Keratinocyte (primary cell): ENCODE measurements around the gene DLG5. TPM values are rescaled to one million over a fixed set of nuclear protein-coding genes. Genes with fewer than 3 reads are reported as not detected.

ENCODE experiments used
- DNase-seq: peaks from one replicate; pipeline ENCODE4 v3.0.0-alpha.2; 2011; ENCODE audit warnings: low read depth, missing footprints, low spot score
- FAIRE-seq: peaks from 2 replicates; lab custom pipeline; 2011; peaks lifted over from hg19 to GRCh38; lab: Jason Lieb, UNC
- H2AFZ ChIP-seq: 2 replicates; pipeline ENCODE4 v1.6.0; 2012; ENCODE audit warnings: low read length, control low read depth, inconsistent platforms; ENCODE audit not compliant: control insufficient read depth
- H3K27ac ChIP-seq: 2 replicates; pipeline ENCODE4 v1.5.1; 2011; ENCODE audit warnings: low read length; ENCODE audit not compliant: control insufficient read depth, insufficient read depth
- H3K27me3 ChIP-seq: 3 replicates; pipeline ENCODE4 v1.6.0; 2011; ENCODE audit warnings: low read length; ENCODE audit not compliant: control insufficient read depth, insufficient read depth; ENCODE audit errors: extremely low read depth
- H3K36me3 ChIP-seq, 2 experiments: 2 replicates in 1 of 2; 3 replicates in 1 of 2; pipeline ENCODE4 v1.5.1; 2011; ENCODE audit warnings: low read length in 2 of 2, mild to moderate bottlenecking in 1 of 2; ENCODE audit not compliant: control insufficient read depth in 2 of 2, insufficient read depth in 2 of 2; ENCODE audit errors: extremely low read depth in 1 of 2
- H3K4me1 ChIP-seq: 3 replicates; pipeline ENCODE4 v1.5.1; 2011; ENCODE audit warnings: low read length; ENCODE audit not compliant: control insufficient read depth, insufficient read depth; ENCODE audit errors: extremely low read depth
- H3K4me2 ChIP-seq: 3 replicates; pipeline ENCODE4 v1.6.0; 2011; ENCODE audit warnings: low read depth, low read length; ENCODE audit not compliant: control insufficient read depth, insufficient read depth; ENCODE audit errors: extremely low read depth
- H3K4me3 ChIP-seq, 3 experiments: fragments of 200-600 bp in 1 of 3; sonication (generic) in 1 of 3; 2 replicates in 2 of 3; 3 replicates in 1 of 3; pipeline ENCODE4 v1.5.1; 2011 to 2016; ENCODE audit warnings: low read length in 3 of 3, mild to moderate bottlenecking in 3 of 3, control low read depth in 2 of 3, inconsistent platforms in 1 of 3, low read depth in 1 of 3, mixed read lengths in 1 of 3, mixed run types in 1 of 3, moderate library complexity in 1 of 3; ENCODE audit not compliant: control insufficient read depth in 2 of 3, insufficient read depth in 2 of 3; ENCODE audit errors: extremely low read depth in 1 of 3
- H3K79me2 ChIP-seq: 2 replicates; pipeline ENCODE4 v1.6.0; 2012; ENCODE audit warnings: low read length; ENCODE audit not compliant: control insufficient read depth, insufficient read depth
- H3K9ac ChIP-seq: 3 replicates; pipeline ENCODE4 v1.6.0; 2011; ENCODE audit warnings: low read length; ENCODE audit not compliant: control insufficient read depth, insufficient read depth; ENCODE audit errors: extremely low read depth
- H3K9me1 ChIP-seq: 3 replicates; pipeline ENCODE4 v1.6.0; 2011; ENCODE audit warnings: low read length; ENCODE audit not compliant: control insufficient read depth, insufficient read depth; ENCODE audit errors: extremely low read depth
- H3K9me3 ChIP-seq: 2 replicates; pipeline ENCODE4 v1.5.1; 2012; ENCODE audit warnings: low read depth, low read length; ENCODE audit not compliant: control insufficient read depth
- H4K20me1 ChIP-seq: 3 replicates; pipeline ENCODE4 v1.6.0; 2011; ENCODE audit warnings: low read length; ENCODE audit not compliant: control insufficient read depth, insufficient read depth; ENCODE audit errors: extremely low read depth
- EZH2 ChIP-seq: IDR thresholded peaks from one replicate; pipeline ENCODE4 v1.6.1; 2012; ENCODE audit warnings: inconsistent platforms, mild to moderate bottlenecking, low read length, moderate library complexity
- dilution Hi-C: fragments of 300-500 bp; cut with MboI; formaldehyde crosslinking; loops from one replicate; pipeline ENCODE4 v1.7.0; 2020; ENCODE audit warnings: low sequenced_read_pairs; ENCODE audit not compliant: extremely low pct_ligation_motif_present
- polyA plus RNA-seq, 5 experiments: library from polyadenylated mRNA; depleted of rRNA in 3 of 5; stranded (reverse) in 3 of 5; stranded (forward) in 1 of 5; unstranded in 1 of 5; fragments of >200 nt; gene quantifications; 1 replicate in 1 of 5; 2 replicates in 3 of 5; 3 replicates in 1 of 5; pipeline versions ENCODE4 v1.2.1 to v1.2.3, GENCODE V29; 2011 to 2012; ENCODE audit warnings: missing spikeins in 2 of 5, low read depth in 1 of 5, low replicate concordance in 1 of 5
- TF ChIP-seq, protein P1 (sequence below), 3 experiments: IDR thresholded peaks in 1 of 3; conservative IDR thresholded peaks in 1 of 3; optimal IDR thresholded peaks in 1 of 3; 2 replicates in 2 of 3; 3 replicates in 1 of 3; pipeline versions ENCODE3 to v1.5.1; 2011; ENCODE audit warnings: low read length in 3 of 3, mild to moderate bottlenecking in 3 of 3, moderate library complexity in 2 of 3, control low read depth in 1 of 3, inconsistent platforms in 1 of 3; ENCODE audit not compliant: insufficient read depth in 2 of 3; ENCODE audit errors: extremely low read depth in 1 of 3

DLG5 gene
- polyA plus RNA-seq, 1 donor (not counting 4 experiments of a cell fraction or from before 2014, with no cell fraction given) = 17.2 TPM

DNA sequence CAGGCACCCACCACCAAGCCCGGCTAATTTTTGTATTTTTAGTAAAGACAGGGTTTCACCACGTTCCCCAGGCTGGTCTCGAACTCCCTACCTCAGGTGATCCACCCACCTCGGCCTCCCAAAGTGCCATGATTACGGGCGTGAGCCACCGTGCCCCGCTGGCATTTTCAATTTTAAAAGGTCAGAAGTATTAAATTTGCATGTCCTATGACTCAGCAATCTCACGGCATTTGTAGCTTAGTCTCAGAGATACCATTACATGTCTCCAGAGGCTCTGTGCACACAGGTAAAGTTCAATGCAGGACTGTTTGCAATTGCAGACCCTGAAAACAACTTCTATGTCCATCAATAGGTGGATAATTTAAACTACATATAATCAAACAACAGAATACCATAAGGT, 99.2 kb downstream of the DLG5 start:
- Histone ChIP-seq H3K27ac (no peak overlapping the region), H3K9me1 (no peaks in the 10 kb centered on the region), H3K27me3 (no peaks in the 10 kb centered on the region), H3K9me3 (no peaks in the 10 kb centered on the region), H3K9ac (no peak overlapping the region), H3K79me2 (no peaks in the 10 kb centered on the region), H4K20me1 (no peaks in the 10 kb centered on the region), H3K4me3 (no peak overlapping the region), H3K36me3 (peaks cover 27 to 46% of the 10 kb centered on the region in 2 experiments), H3K4me1 (no peaks in the 10 kb centered on the region), H3K4me2 (no peak overlapping the region), H2AFZ (no peak overlapping the region)
- dilution Hi-C loops = no loop called here
- FAIRE-seq (no peak), DNase-seq (no peak)
- TF ChIP-seq EZH2 = no peak
- TF ChIP-seq, protein P1, sequence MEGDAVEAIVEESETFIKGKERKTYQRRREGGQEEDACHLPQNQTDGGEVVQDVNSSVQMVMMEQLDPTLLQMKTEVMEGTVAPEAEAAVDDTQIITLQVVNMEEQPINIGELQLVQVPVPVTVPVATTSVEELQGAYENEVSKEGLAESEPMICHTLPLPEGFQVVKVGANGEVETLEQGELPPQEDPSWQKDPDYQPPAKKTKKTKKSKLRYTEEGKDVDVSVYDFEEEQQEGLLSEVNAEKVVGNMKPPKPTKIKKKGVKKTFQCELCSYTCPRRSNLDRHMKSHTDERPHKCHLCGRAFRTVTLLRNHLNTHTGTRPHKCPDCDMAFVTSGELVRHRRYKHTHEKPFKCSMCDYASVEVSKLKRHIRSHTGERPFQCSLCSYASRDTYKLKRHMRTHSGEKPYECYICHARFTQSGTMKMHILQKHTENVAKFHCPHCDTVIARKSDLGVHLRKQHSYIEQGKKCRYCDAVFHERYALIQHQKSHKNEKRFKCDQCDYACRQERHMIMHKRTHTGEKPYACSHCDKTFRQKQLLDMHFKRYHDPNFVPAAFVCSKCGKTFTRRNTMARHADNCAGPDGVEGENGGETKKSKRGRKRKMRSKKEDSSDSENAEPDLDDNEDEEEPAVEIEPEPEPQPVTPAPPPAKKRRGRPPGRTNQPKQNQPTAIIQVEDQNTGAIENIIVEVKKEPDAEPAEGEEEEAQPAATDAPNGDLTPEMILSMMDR (optimal IDR thresholded peaks at IDR 0.05 in 1 of 3, IDR thresholded peaks at IDR 0.05 in 1 of 3, conservative IDR thresholded peaks at IDR 0.05 in 1 of 3; ENCODE audit: extremely low read depth in 1 of 3, insufficient read depth in 2 of 3, low read length in 3 of 3) = no peak

DNA sequence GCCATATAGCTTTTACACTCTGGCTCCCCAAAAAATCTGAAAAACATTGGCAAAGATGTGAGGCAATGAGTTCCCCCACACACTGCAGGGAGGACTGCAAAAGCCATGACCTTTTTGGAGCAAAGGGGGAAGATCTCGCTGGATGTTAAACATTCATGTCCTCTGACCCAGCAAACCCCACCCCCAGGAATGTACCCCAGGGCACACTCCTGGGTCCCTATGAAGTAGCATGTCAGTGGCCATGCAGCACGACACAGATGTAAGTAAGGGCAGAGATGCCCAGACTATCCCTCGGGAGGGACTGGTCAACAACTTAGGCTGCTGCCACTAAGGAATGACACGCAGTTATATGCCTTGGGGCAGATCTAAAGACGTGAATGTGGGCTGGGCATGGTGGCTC, 100.6 kb downstream of the DLG5 start:
- H4K20me1 ChIP-seq = no peaks in the 10 kb centered on the region
- no peak overlapping the region for H3K27ac ChIP-seq
- TF ChIP-seq, protein P1 (optimal IDR thresholded peaks at IDR 0.05 in 1 of 3, IDR thresholded peaks at IDR 0.05 in 1 of 3, conservative IDR thresholded peaks at IDR 0.05 in 1 of 3; ENCODE audit: extremely low read depth in 1 of 3, insufficient read depth in 2 of 3, low read length in 3 of 3) = no peak
- no peak for TF ChIP-seq EZH2
- no peaks in the 10 kb centered on the region for H3K9me1 ChIP-seq
- H3K4me3 ChIP-seq = no peak overlapping the region
- dilution Hi-C loops = no loop called here
- H3K4me2 ChIP-seq = no peak overlapping the region
- H3K9me3 ChIP-seq = no peaks in the 10 kb centered on the region
- no peak for DNase-seq
- H2AFZ ChIP-seq = no peak overlapping the region
- H3K36me3 ChIP-seq = peaks cover 33 to 46% of the 10 kb centered on the region in 2 experiments
- FAIRE-seq = no peak
- H3K4me1 ChIP-seq = peaks cover 4% of the 10 kb centered on the region
- H3K79me2 ChIP-seq = no peaks in the 10 kb centered on the region
- H3K9ac ChIP-seq = no peak overlapping the region
- no peaks in the 10 kb centered on the region for H3K27me3 ChIP-seq
